Measurements from ENCODE around the gene IL13. TPM values are rescaled to one million over a fixed set of nuclear protein-coding genes. Genes with fewer than 3 reads are reported as not detected.

IL13 gene
- total RNA-seq, 4 donors from 2014 or later, result not detected

DNA sequence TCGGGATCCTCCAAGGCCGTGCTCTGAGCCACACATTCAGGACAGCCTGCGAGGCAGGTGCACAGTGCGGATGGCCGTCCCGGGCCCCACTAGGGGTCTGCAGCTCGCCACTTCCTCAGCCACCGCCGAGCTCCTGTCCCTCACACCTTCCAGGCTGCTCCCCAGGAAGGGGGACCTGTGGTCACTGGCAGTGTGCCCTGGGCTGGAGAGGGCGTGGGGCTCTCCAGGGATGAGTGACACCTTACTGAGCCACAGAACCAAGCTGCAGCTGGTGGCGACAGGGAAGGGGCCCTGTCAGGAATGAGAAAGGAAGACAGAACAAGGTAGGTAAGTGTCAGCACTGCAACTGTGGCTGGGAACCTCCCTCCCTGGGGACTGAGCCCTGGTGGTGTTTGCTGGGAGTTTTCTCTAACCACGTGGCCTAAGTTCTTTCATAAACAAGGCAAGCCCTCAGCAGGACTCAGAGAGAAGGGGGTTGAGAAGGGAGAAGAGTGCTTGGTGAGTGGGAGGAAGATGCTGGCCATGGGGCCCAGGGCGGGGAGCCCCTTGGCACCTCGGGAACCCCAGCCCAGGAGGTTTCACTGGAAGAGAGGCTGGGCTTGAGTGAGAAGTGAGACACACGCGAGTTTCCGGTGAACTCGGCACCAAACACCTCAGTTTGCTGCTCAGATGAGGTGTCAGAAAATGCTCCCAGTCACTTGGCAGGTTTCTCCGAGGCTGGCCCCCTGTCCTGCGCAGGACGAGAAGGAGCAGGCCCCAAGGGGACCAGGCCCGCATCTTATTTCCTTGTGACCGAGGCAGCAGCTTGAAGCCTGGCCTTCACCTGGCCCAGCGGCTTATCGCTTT, 5.2 kb downstream of the IL13 start:
- intact Hi-C loops (cut with DNase I), result no loop called here
- DNase-seq (ENCODE audit: extremely low spot score), result no peak
- WGBS, result 76% methylated on average over 25 of the region's 25 CpGs
- no peak overlapping the region for H3K27ac ChIP-seq (replicated peaks in 1 of 4)
- no peak overlapping the region for H3K4me3 ChIP-seq
- no peaks in the 10 kb centered on the region for H3K36me3 ChIP-seq
- H3K9me3 ChIP-seq, result no peaks in the 10 kb centered on the region
- TF ChIP-seq POLR2A (IDR thresholded peaks at IDR 0.05; ENCODE audit: low read depth) (no peak), POLR2AphosphoS5 (IDR thresholded peaks at IDR 0.05) (no peak), EP300 (IDR thresholded peaks at IDR 0.05) (no peak)
- TF ChIP-seq, protein P1, sequence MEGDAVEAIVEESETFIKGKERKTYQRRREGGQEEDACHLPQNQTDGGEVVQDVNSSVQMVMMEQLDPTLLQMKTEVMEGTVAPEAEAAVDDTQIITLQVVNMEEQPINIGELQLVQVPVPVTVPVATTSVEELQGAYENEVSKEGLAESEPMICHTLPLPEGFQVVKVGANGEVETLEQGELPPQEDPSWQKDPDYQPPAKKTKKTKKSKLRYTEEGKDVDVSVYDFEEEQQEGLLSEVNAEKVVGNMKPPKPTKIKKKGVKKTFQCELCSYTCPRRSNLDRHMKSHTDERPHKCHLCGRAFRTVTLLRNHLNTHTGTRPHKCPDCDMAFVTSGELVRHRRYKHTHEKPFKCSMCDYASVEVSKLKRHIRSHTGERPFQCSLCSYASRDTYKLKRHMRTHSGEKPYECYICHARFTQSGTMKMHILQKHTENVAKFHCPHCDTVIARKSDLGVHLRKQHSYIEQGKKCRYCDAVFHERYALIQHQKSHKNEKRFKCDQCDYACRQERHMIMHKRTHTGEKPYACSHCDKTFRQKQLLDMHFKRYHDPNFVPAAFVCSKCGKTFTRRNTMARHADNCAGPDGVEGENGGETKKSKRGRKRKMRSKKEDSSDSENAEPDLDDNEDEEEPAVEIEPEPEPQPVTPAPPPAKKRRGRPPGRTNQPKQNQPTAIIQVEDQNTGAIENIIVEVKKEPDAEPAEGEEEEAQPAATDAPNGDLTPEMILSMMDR (IDR thresholded peaks at IDR 0.05), result no peak
- H3K27me3 ChIP-seq, result peaks cover 0 to 14% (median 0%) of the 10 kb centered on the region in 4 donors
- no peaks in the 10 kb centered on the region for H3K4me1 ChIP-seq

DNA sequence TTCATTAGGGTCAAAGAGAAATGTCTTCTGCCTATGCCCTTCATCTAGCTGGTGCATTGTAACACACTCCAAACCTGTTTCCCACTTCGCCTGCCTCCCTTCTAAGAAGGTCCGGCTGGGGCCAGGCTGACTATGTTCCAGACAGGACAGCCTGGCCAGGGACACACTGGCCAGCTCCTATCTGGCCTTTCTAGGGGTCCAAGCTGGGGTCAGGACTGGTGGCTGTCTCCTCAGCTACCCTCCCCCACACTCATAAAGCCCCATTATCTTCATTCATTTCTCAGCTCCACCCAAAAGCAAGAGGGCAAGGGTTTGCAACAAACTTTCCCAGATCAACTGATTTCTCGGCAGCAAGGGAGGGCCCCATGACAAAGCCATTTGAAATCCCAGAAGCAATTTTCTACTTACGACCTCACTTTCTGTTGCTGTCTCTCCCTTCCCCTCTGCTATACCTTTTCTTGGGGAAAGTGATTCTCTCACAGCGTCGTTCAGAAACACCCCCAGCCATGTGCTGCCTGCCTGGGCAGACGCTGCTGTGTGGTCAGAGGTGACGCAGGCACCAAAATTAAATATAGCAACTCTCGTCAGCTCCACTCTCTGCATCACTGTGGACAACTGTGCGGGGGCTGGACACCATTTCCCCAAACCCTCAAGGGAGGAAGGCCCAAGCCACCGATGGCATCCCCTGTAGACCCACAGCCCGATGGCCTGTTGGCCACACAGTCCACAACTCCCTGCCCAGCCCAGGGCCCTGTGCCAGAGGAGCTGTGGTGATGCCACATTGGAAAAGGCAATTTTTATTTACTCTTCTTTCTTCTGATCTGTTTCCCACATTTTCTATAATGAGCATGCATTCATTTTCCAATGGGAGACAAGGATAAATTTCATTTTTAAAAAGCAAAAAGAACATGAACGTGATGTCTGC, 6.1 kb downstream of the IL13 start:
- Histone ChIP-seq H3K4me3 (no peak overlapping the region), H3K27me3 (peaks cover 0 to 9% (median 0%) of the 10 kb centered on the region in 4 donors), H3K9me3 (no peaks in the 10 kb centered on the region), H3K4me1 (no peaks in the 10 kb centered on the region), H3K27ac (replicated peaks in 1 of 4) (no peak overlapping the region), H3K36me3 (no peaks in the 10 kb centered on the region)
- intact Hi-C loops (cut with DNase I), result no loop called here
- 86% methylated on average over 13 of the region's 13 CpGs for WGBS
- no peak for TF ChIP-seq POLR2A (IDR thresholded peaks at IDR 0.05; ENCODE audit: low read depth)
- no peak for TF ChIP-seq POLR2AphosphoS5 (IDR thresholded peaks at IDR 0.05)
- TF ChIP-seq, protein P1 (IDR thresholded peaks at IDR 0.05), result no peak
- TF ChIP-seq EP300 (IDR thresholded peaks at IDR 0.05), result no peak
- DNase-seq (ENCODE audit: extremely low spot score), result no peak

DNA sequence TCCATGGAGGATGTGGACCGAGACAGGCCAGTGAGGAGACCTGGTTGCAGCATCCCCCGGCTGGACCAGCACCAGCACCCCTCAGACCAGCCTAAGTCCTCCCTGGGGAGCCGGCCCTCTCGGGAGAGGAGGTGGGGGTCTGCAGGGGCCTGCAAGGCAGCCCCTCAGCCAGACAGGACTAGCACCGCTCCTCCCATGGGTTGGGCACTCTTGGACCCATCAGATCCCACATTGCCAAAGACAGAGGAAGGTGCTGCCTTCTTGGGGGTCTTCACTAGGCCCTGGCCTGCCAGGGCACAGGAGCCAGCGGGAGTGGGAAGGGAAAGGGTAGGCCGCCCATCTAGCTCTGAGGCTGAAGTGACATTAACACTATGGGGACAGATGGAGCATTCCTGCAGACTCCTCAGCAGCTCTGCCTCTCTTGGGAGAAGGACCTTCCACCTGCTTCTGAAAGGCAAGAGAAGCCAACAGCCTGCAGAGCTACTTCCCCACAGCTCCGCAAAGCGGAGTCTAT, 6.8 kb downstream of the IL13 start:
- no peaks in the 10 kb centered on the region for H3K36me3 ChIP-seq
- TF ChIP-seq EP300 (IDR thresholded peaks at IDR 0.05) (no peak), POLR2AphosphoS5 (IDR thresholded peaks at IDR 0.05) (no peak), POLR2A (IDR thresholded peaks at IDR 0.05; ENCODE audit: low read depth) (no peak)
- TF ChIP-seq, protein P1 (IDR thresholded peaks at IDR 0.05), result no peak
- intact Hi-C loops (cut with DNase I), result no loop called here
- no peak overlapping the region for H3K4me3 ChIP-seq
- no peaks in the 10 kb centered on the region for H3K9me3 ChIP-seq
- no peak for DNase-seq (ENCODE audit: extremely low spot score)
- no peak overlapping the region for H3K27ac ChIP-seq (replicated peaks in 1 of 4)
- H3K27me3 ChIP-seq, result peaks cover 0 to 1% (median 0%) of the 10 kb centered on the region in 4 donors
- WGBS, result 98% methylated on average over 8 of the region's 9 CpGs
- H3K4me1 ChIP-seq, result no peaks in the 10 kb centered on the region

DNA sequence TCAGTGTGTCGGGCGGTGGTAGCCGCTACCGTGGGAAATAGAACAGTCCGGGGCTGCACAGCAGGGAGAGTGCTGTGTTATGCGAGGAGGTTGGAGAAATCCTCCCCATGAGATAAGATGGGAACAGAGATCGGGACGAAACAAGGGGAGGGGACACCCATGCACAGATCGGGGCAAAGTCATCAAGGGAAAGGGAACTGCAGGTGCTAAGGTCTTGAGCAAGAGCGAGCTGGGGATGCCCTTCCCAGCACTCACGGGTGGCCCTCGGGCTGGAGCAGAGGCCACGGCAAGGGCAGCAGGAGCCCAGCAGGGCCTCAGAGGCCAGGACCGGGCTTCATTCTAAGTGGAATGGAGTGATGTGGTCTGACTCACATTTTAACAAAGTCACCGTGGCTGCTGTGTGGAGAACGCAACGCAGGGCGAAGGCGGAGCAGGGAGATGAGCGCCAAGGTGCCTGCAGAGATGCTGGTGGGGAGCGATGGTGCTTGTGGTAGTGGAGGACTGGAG, 7.7 kb downstream of the IL13 start:
- no peaks in the 10 kb centered on the region for H3K27me3 ChIP-seq
- TF ChIP-seq EP300 (IDR thresholded peaks at IDR 0.05) (no peak), POLR2A (IDR thresholded peaks at IDR 0.05; ENCODE audit: low read depth) (no peak), POLR2AphosphoS5 (IDR thresholded peaks at IDR 0.05) (no peak)
- TF ChIP-seq, protein P1 (IDR thresholded peaks at IDR 0.05), result no peak
- no peaks in the 10 kb centered on the region for H3K4me1 ChIP-seq
- intact Hi-C loops (cut with DNase I), result no loop called here
- no peak overlapping the region for H3K4me3 ChIP-seq
- no peaks in the 10 kb centered on the region for H3K36me3 ChIP-seq
- WGBS, result 90% methylated on average over 21 of the region's 21 CpGs
- no peak for DNase-seq (ENCODE audit: extremely low spot score)
- no peak overlapping the region for H3K27ac ChIP-seq (replicated peaks in 1 of 4)
- H3K9me3 ChIP-seq, result no peaks in the 10 kb centered on the region

Data from esophagus muscularis mucosa (tissue), 4 donors.